Colonic mucosa (tissue), 4 donors: ENCODE data around the gene TMTC2. TPM values are rescaled to one million over a fixed set of nuclear protein-coding genes. Genes with fewer than 3 reads are reported as not detected.

Experiments used
- DNase-seq: peaks from one replicate; pipeline ENCODE4 v3.0.0-alpha.2; 2020
- H3K27ac ChIP-seq: fragments of 200-600 bp; one replicate; pipeline ENCODE4 v1.8.0; 2021
- H3K27me3 ChIP-seq: fragments of 200-600 bp; one replicate; pipeline ENCODE4 v1.8.0; 2021
- H3K36me3 ChIP-seq: fragments of 200-600 bp; one replicate; pipeline ENCODE4 v1.8.0; 2021
- H3K4me1 ChIP-seq: fragments of 200-600 bp; one replicate; pipeline ENCODE4 v1.8.0; 2021; ENCODE audit warnings: mild to moderate bottlenecking
- H3K4me3 ChIP-seq: fragments of 200-600 bp; one replicate; pipeline ENCODE4 v1.8.0; 2021
- H3K9ac ChIP-seq, 2 donors: one replicate each; pipeline ENCODE4 v1.7.0; 2013; ENCODE audit warnings: control low read depth in 2 of 2, low read depth in 2 of 2, low read length in 2 of 2
- H3K9me3 ChIP-seq: fragments of 200-600 bp; one replicate; pipeline ENCODE4 v1.8.0; 2021
- intact Hi-C: fragments of 100-400 bp; cut with DNase I; formaldehyde crosslinking; loops from one replicate; pipeline ENCODE4 v1.14.1; 2022
- total RNA-seq, 2 donors: library from RNA; stranded (reverse); fragmentation: NEBNext Ultra II Directional in 1 of 2; extraction: Animal tissue kit (Norgen Biotek cat#: 25700) in 1 of 2; gene quantifications; one replicate each; pipeline ENCODE4 v1.2.1, GENCODE V29; 2021
- TF ChIP-seq, protein P1 (sequence below): fragments of 200-600 bp; IDR thresholded peaks from one replicate; pipeline ENCODE4 v1.8.0; 2022; ENCODE audit warnings: antibody characterized with exemption, mild to moderate bottlenecking
- donor health status: healthy.
- donor health status: DM: no; HTN: no; CAD: no.
- donor health status: DM: no; HTN: no; CAD: no.

TMTC2 gene
- total RNA-seq, 2 donors from 2014 or later = 12.2 to 20.6 TPM

DNA sequence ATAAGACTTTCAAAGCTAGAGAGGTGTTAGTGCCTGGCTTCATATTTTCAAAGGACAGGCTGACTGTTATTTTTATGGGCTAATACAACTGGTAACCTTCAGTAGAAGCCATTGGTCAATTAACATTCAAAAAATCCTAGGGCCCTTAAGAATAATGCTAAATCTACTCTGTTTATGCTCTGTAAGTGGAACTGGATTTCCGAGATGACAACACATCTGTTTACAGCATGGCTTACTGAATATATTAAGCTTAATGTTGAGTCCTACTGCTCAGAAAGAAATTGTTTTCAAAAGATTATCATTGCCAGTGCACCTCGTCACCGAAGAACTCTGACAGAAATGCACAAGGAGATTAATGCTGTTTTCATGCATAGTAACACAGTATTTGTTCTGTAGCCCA, 239.9 kb downstream of the TMTC2 start:
- H3K4me1 ChIP-seq = no peaks in the 10 kb centered on the region
- H3K9me3 ChIP-seq = no peaks in the 10 kb centered on the region
- H3K27me3 ChIP-seq = no peaks in the 10 kb centered on the region
- no peak overlapping the region for H3K4me3 ChIP-seq
- intact Hi-C loops = no loop called here
- no peak for DNase-seq
- H3K9ac ChIP-seq = no peak overlapping the region
- TF ChIP-seq, protein P1, sequence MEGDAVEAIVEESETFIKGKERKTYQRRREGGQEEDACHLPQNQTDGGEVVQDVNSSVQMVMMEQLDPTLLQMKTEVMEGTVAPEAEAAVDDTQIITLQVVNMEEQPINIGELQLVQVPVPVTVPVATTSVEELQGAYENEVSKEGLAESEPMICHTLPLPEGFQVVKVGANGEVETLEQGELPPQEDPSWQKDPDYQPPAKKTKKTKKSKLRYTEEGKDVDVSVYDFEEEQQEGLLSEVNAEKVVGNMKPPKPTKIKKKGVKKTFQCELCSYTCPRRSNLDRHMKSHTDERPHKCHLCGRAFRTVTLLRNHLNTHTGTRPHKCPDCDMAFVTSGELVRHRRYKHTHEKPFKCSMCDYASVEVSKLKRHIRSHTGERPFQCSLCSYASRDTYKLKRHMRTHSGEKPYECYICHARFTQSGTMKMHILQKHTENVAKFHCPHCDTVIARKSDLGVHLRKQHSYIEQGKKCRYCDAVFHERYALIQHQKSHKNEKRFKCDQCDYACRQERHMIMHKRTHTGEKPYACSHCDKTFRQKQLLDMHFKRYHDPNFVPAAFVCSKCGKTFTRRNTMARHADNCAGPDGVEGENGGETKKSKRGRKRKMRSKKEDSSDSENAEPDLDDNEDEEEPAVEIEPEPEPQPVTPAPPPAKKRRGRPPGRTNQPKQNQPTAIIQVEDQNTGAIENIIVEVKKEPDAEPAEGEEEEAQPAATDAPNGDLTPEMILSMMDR = no peak
- no peak overlapping the region for H3K27ac ChIP-seq
- no peaks in the 10 kb centered on the region for H3K36me3 ChIP-seq

DNA sequence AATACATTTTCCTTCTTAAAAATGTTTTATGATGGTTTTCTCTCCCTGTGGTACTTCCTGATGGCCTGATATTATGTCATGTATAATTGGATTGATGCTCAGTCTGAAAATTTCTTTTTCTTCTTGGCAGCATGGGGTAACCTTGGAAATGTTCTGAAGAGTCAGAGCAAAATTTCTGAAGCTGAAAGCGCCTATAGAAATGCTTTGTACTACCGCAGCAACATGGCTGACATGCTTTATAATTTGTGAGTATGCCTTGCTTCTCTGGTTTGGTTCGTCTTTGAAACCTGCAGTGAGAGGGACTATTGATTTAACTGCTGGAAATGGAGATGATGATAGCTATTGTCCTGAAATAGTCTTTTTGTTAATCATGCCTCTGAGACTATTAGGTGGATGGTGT, 243.6 kb downstream of the TMTC2 start:
- no peaks in the 10 kb centered on the region for H3K4me1 ChIP-seq
- no peaks in the 10 kb centered on the region for H3K36me3 ChIP-seq
- DNase-seq = no peak
- H3K9me3 ChIP-seq = no peaks in the 10 kb centered on the region
- H3K27ac ChIP-seq = no peak overlapping the region
- TF ChIP-seq, protein P1 = no peak
- H3K27me3 ChIP-seq = no peaks in the 10 kb centered on the region
- intact Hi-C loops = no loop called here
- H3K9ac ChIP-seq = no peak overlapping the region
- H3K4me3 ChIP-seq = no peak overlapping the region

DNA sequence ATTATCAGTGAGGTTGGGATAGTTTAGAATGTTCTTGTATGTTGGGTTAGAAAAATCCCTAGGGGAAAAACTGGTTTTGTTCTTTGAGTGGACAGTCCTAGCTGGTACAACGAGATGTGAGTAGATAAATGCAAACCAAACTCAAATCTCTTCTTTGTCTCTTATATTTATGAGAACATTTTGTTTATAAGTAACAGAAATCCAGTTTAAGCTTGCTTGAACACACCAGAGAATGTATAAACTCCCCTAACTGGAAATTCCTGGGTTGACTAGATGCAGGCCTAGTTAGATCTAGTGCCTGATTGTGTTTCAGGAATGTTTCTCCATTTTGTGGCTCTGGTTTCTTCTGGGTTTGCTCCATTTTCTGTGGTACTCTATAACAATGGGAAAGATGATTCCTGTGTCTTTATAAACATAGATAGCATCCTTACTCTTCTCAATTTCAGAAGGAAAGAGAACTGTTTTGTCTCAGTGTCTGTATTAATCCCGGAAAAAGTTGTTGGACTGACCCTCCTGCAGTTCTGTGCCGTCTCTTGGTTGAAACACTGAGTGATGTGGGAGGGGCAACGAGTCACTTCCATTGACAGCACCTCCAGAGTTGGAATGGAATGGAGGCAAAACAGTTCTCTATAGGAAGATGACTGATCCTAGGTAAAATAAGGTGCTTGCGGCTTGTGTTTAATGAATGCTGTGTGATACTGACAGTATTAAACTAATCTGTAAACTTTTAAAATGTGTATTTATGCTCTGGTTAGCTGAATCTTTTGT, 244.8 kb downstream of the TMTC2 start:
- TF ChIP-seq, protein P1 = no peak
- Histone ChIP-seq H3K9ac (no peak overlapping the region), H3K4me1 (no peaks in the 10 kb centered on the region), H3K27ac (no peak overlapping the region), H3K4me3 (no peak overlapping the region), H3K9me3 (no peaks in the 10 kb centered on the region), H3K27me3 (no peaks in the 10 kb centered on the region), H3K36me3 (no peaks in the 10 kb centered on the region)
- DNase-seq = no peak
- intact Hi-C loops = no loop called here

DNA sequence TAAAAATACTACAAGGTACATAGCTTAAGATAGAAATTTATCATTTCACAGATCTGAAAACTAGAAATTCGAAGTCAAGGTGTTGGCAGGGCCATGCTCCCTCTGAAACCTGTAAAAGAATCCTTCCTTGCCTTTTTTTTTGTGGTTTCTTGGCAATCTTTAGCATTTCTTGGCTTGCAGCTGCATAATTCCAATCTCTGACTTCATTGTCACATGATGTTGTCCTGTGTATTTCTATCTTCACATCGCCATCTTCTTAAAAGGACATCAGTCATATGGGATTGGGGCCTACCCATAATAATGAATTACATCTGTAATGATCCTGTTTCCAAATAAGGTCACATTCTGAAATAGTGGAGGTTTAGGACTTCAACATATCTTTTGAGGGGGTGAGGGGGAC, 250.4 kb downstream of the TMTC2 start:
- Histone ChIP-seq H3K27ac (no peak overlapping the region), H3K4me1 (no peaks in the 10 kb centered on the region), H3K4me3 (no peak overlapping the region), H3K36me3 (no peaks in the 10 kb centered on the region), H3K9me3 (no peaks in the 10 kb centered on the region), H3K27me3 (no peaks in the 10 kb centered on the region), H3K9ac (no peak overlapping the region)
- DNase-seq = no peak
- TF ChIP-seq, protein P1 = no peak
- intact Hi-C loops = no loop called here

DNA sequence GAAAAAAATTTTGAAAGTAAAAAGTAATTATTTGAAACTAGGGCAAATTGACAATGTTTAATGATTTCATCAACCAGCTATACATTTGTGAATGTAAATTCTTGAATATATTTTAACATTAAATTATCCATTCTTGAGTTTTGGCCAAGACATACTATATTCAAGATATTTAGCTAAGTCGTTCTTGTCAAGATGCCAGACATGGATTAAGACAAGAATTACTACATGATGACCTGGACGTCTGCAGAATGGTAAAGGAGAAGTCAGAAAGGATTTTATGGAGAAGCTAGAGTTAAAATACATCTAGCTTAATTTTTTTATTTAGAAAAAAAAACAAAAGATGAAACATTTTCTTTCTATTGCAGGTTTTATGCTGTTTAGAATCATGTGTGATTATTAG, 255.8 kb downstream of the TMTC2 start:
- no peak for DNase-seq
- H3K9ac ChIP-seq = no peak overlapping the region
- intact Hi-C loops = no loop called here
- no peak overlapping the region for H3K4me3 ChIP-seq
- H3K27me3 ChIP-seq = no peaks in the 10 kb centered on the region
- no peaks in the 10 kb centered on the region for H3K36me3 ChIP-seq
- no peaks in the 10 kb centered on the region for H3K9me3 ChIP-seq
- TF ChIP-seq, protein P1 = no peak
- no peaks in the 10 kb centered on the region for H3K4me1 ChIP-seq
- H3K27ac ChIP-seq = no peak overlapping the region
